Activated naive CD4-positive, alpha-beta T cell treated with anti-CD3 and anti-CD28 coated beads for 36 hours (primary cell): Measurements from ENCODE around the gene MMP7. TPM values are rescaled to one million over a fixed set of nuclear protein-coding genes. Genes with fewer than 3 reads are reported as not detected.

Experiments
- CTCF ChIA-PET: fragments of 350-600 bp; sonication (Branson Sonifier 250); formaldehyde crosslinking; loops from one replicate; lab custom pipeline; 2021; ENCODE audit warnings: antibody characterized with exemption; lab: Charles Lee
- DNase-seq: peaks from one replicate; pipeline ENCODE4 v3.0.0-alpha.2; 2020
- H3K27ac Mint-ChIP-seq: one replicate; pipeline ENCODE4 v1.8.0; 2021; ENCODE audit warnings: mild to moderate bottlenecking, mixed read lengths
- H3K27me3 Mint-ChIP-seq: one replicate; pipeline ENCODE4 v1.8.0; 2021; ENCODE audit warnings: low read depth, mixed read lengths
- H3K36me3 Mint-ChIP-seq: one replicate; pipeline ENCODE4 v1.8.0; 2021; ENCODE audit warnings: low read depth, mixed read lengths
- H3K4me1 Mint-ChIP-seq: one replicate; pipeline ENCODE4 v1.8.0; 2021; ENCODE audit warnings: low read depth, mixed read lengths
- H3K4me3 Mint-ChIP-seq: one replicate; pipeline ENCODE4 v1.8.0; 2021; ENCODE audit warnings: mild to moderate bottlenecking, moderate library complexity, mixed read lengths
- H3K9me3 Mint-ChIP-seq: one replicate; pipeline ENCODE4 v1.8.0; 2021; ENCODE audit warnings: mixed read lengths
- intact Hi-C: fragments of 100-400 bp; cut with micrococcal nuclease; formaldehyde crosslinking; loops from one replicate; pipeline ENCODE4 v1.15.1; 2023
- total RNA-seq, 2 experiments: library from RNA; stranded (reverse); gene quantifications; one replicate each; pipeline ENCODE4 v1.2.3, GENCODE V29; 2021

Gene MMP7
- total RNA-seq, 2 experiments from 2014 or later: not detected

DNA sequence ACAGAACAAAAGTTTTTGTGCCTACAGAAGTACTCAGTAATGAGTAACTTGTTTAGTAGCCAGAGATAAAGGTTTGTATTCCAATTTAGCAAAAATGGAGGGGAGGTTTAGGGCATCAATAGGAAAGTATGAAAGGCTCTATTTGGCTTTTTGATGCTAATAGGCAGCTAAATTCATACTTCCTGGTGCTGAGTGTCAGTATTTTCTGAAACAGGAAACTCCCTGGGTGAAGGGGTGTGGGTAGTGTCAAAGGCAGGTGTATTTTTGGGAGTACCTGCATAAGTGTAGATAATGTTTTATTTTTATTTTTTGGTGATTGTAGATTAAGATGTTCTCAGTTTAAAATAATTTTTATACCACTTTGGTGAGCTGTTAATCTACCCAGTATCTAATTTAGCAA, 29.3 kb upstream of the MMP7 start:
- Mint-ChIP-seq H3K4me3 (no peak overlapping the region), H3K27ac (no peak overlapping the region), H3K9me3 (no peaks in the 10 kb centered on the region), H3K4me1 (peaks cover 41% of the 10 kb centered on the region), H3K27me3 (no peaks in the 10 kb centered on the region), H3K36me3 (no peaks in the 10 kb centered on the region)
- DNase-seq: no peak
- CTCF ChIA-PET: interaction anchor here (0.6 to 1.1 kb wide), 4 partner anchors 16 to 104 kb away, joined by 3 read pairs; no protein-coding TSS in a partner anchor
- intact Hi-C loops: loop anchor here (1.0 to 5.0 kb wide), 6 partner anchors 20 to 643 kb away; partner anchors contain the start of genes ANGPTL5 and CEP126

DNA sequence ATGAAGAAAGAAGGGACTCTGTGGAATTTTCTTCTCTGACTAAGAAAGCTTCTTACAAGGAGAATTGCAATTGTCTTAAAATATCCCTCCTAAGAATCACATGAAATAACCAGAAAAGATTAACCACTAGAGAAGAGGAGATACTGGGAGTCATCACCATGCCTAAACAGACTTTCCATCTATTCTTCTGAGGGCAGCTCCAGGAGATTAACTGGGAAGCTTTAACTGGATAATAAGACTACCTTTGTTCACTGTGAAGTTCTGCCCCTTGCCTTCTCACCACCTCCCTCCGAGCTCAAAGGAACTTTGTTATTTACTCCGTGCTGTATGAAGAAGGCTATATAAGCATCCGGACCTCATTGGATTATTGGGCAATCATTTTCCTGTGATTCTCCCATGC, 24.5 kb upstream of the MMP7 start:
- no peaks in the 10 kb centered on the region for H3K9me3 Mint-ChIP-seq
- H3K27ac Mint-ChIP-seq: no peak overlapping the region
- H3K4me1 Mint-ChIP-seq: peaks cover 10% of the 10 kb centered on the region
- no peak for DNase-seq
- CTCF ChIA-PET: interaction anchor here (1.6 kb wide), 1 partner anchor 164 kb away, joined by 6 read pairs; no protein-coding TSS in a partner anchor
- intact Hi-C loops: loop anchor here (2.0 kb wide), 1 partner anchor 26 kb away; no protein-coding TSS in a partner anchor
- no peaks in the 10 kb centered on the region for H3K36me3 Mint-ChIP-seq
- no peak overlapping the region for H3K4me3 Mint-ChIP-seq
- H3K27me3 Mint-ChIP-seq: no peaks in the 10 kb centered on the region

DNA sequence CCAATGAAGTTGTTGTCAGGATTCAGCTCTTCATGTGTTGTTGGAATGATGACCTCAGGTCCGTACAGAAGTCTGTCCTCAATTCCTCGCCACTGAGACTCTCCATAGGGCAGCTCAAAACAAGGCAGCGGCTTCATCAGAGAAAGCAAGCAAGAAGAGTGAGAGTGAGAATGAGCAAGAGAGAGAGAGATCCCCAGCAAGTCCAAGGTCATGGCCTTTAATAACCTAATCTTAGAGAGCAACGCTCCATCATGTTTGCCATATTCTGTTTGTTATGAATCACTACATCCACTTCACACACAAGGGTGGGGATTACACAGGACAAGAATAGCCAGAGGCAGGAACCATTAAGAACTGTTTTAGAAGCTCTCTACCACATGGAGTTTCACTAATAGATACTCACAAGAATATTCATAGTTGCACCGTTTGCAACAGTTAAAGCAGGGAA, 23.3 kb upstream of the MMP7 start:
- no peaks in the 10 kb centered on the region for H3K4me1 Mint-ChIP-seq
- no peak overlapping the region for H3K4me3 Mint-ChIP-seq
- DNase-seq: no peak
- CTCF ChIA-PET: interaction anchor here (1.3 kb wide), 1 partner anchor 60 kb away, joined by 3 read pairs; no protein-coding TSS in a partner anchor
- H3K27me3 Mint-ChIP-seq: no peaks in the 10 kb centered on the region
- no peaks in the 10 kb centered on the region for H3K9me3 Mint-ChIP-seq
- H3K36me3 Mint-ChIP-seq: no peaks in the 10 kb centered on the region
- intact Hi-C loops: loop anchor here (2.0 kb wide), 1 partner anchor 25 kb away; no protein-coding TSS in a partner anchor
- H3K27ac Mint-ChIP-seq: no peak overlapping the region

DNA sequence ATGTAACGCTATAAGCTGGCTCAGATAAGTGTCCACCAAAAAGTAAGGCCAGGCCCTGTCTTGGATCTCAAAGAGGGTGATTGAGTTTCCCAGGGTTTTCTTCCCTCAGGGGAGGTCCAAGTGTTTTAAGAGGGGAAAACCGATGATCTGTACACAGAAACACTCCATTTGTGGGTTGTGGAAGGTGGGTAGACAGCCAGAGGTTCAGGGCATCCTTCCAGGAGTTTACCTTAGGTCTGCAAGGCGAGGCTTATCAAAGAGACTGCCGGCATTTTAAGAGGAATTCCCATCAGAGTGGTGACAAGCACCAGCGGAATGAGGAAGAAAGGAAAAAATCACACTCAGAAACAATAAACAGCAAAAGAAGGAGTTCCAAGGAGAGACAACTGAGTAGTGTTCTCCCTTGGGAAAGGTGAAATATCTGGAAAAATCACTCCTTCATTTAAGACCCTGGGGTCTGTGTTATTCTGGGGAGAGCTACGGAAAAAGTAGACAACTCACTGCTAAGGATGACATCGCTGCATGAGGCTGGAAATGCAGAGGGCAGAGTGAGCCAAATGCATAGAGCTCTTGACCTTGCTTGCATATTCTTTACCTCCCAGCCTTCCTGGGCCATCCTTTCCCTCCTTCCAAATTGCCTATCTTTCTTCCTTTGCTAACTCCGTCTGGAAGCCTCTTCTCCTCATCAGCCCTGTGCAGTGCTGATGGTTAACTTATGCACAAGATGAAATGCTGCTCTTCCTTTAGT, 22.1 kb upstream of the MMP7 start:
- intact Hi-C loops: no loop called here
- no peak for DNase-seq
- Mint-ChIP-seq H3K27ac (no peak overlapping the region), H3K9me3 (no peaks in the 10 kb centered on the region), H3K4me3 (no peak overlapping the region), H3K27me3 (no peaks in the 10 kb centered on the region), H3K36me3 (no peaks in the 10 kb centered on the region), H3K4me1 (no peaks in the 10 kb centered on the region)
- CTCF ChIA-PET: interaction anchor here (0.6 kb wide), 2 partner anchors 111 to 211 kb away, joined by 3 read pairs; no protein-coding TSS in a partner anchor

DNA sequence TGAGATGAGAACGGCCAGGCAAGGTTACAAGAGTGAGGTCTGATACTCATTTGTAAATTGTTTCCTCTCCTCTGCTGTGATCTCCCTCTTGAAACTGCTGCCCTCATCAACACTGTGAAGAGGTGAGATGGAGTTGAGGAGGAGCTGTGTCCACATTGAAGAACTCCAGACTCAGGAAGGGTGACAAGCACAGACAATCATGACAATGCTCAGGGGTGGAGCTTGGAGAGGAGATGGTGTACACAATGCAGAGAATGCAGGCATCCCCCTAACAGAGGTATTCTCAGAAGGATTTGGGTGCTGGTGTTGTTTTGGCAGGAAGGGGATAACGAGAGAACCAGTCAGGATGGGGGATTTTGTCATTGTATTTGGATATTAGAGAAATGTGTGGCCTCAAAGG, 21.5 kb upstream of the MMP7 start:
- no peak overlapping the region for H3K27ac Mint-ChIP-seq
- intact Hi-C loops: no loop called here

DNA sequence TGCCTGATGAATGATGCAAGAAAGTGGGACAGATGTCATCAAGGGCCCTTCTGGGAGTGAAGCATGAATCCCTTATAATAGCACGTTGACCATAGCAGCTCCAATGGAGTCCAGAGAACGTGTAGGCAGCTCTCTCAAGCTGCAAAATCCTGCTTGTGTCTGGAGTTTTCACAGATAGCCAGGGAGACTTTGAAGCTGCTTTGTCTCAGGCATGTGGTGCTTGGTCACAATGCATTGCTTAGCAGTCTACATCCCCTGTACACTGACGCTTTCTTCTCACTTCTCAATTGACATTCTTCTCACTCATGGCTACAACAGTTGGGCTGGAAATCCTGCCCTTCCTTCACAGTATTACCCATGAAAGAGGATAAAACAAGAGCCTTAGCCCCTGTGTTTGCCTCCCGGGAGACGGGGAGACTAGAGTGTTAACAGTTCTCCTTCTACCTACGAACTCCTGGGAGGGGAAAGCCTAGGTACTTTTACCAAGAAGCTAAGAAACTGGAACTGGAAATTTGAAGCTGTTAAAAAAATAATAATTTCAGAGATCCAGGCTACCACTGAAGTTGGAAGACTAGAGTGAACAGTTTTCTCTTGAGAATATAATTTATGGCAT, 20.7 kb upstream of the MMP7 start:
- no peak for DNase-seq
- no peaks in the 10 kb centered on the region for H3K27me3 Mint-ChIP-seq
- CTCF ChIA-PET: interaction anchor here (0.6 to 1.1 kb wide), 3 partner anchors 55 to 143 kb away, joined by 3 read pairs; no protein-coding TSS in a partner anchor
- intact Hi-C loops: no loop called here
- no peaks in the 10 kb centered on the region for H3K4me1 Mint-ChIP-seq
- H3K36me3 Mint-ChIP-seq: no peaks in the 10 kb centered on the region
- H3K27ac Mint-ChIP-seq: no peak overlapping the region
- no peaks in the 10 kb centered on the region for H3K9me3 Mint-ChIP-seq
- H3K4me3 Mint-ChIP-seq: no peak overlapping the region

More for the DNA sequence above, 21.5 kb upstream of the MMP7 start:
- H3K4me3 Mint-ChIP-seq: no peak overlapping the region
- no peaks in the 10 kb centered on the region for H3K36me3 Mint-ChIP-seq
- no peaks in the 10 kb centered on the region for H3K27me3 Mint-ChIP-seq
- CTCF ChIA-PET: no interaction called here
- H3K9me3 Mint-ChIP-seq: no peaks in the 10 kb centered on the region
- H3K4me1 Mint-ChIP-seq: no peaks in the 10 kb centered on the region
- DNase-seq: no peak

DNA sequence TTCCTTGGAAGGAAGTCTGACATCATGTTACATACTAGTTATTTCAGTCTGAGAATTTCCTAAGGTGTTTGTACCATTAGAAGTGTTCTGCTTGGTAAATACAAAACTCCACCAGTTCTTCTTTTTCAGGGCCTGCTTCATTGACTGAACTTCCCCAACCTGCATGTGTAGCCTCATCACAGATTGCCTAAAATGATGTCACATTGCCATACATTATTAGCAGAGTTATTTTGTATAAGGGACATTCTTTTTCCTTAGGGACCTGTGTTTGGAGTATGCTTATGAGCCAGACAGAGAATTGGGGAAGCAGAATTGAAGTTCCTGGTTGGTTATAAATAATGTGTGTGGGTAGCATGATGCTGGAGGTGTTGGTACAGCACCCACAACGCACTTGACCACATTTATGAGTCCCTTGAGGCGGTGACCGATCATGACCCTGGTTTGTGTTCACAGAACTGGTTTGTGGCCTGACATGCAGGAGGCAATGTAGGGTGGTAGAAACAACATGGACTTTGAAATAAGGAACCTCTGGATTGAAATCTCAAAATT, 16.4 kb upstream of the MMP7 start:
- Mint-ChIP-seq H3K36me3 (no peaks in the 10 kb centered on the region), H3K4me3 (no peak overlapping the region), H3K4me1 (no peaks in the 10 kb centered on the region), H3K27ac (no peak overlapping the region), H3K9me3 (no peaks in the 10 kb centered on the region), H3K27me3 (no peaks in the 10 kb centered on the region)
- DNase-seq: no peak
- CTCF ChIA-PET: interaction anchor here (0.6 kb wide), 1 partner anchor 170 kb away, joined by 4 read pairs; no protein-coding TSS in a partner anchor
- intact Hi-C loops: no loop called here

DNA sequence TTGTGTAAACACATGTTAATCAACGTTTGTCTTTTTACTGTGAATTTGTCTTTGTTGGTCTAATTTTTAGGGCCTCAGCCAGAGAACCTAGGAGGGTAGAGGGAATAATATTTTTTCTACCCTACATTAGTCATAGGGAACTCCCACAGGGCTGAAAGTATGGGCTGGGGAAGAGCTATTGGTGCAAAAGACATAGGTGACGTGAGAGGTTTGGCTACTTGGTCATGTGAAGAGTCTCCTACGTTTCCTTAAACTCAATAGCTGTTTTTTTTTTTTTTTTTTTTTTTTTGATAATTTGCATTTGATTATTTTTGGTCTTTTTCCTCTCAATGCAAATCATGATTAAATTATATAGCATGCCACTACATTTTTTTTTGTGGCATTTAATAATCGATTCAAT, 15.9 kb upstream of the MMP7 start:
- Mint-ChIP-seq H3K4me3 (no peak overlapping the region), H3K9me3 (no peaks in the 10 kb centered on the region), H3K4me1 (no peaks in the 10 kb centered on the region), H3K27ac (no peak overlapping the region), H3K27me3 (no peaks in the 10 kb centered on the region), H3K36me3 (no peaks in the 10 kb centered on the region)
- intact Hi-C loops: no loop called here
- CTCF ChIA-PET: interaction anchor here (1.1 kb wide), 1 partner anchor 66 kb away, joined by 3 read pairs; no protein-coding TSS in a partner anchor
- no peak for DNase-seq

DNA sequence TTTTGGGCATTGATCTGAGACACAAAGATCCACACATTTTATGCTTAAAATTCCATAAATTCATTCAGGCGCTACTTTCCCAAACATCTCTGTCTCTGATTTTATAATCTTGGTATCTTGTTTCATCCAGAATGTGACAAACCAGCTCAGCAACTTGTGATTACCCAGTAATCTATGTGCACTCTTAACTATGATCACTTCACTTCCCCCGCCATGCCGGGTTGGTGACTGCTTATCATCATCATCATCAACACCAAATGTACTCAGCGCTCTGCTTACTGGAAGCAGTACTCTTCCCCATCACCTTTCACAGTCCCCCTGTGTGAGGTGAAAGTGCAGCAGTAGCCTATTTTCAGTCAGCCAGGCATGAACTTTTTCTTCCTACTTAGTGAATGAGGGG, 15.2 kb upstream of the MMP7 start:
- no peak for DNase-seq
- intact Hi-C loops: no loop called here
- no peaks in the 10 kb centered on the region for H3K27me3 Mint-ChIP-seq
- H3K27ac Mint-ChIP-seq: no peak overlapping the region
- no peaks in the 10 kb centered on the region for H3K4me1 Mint-ChIP-seq
- H3K36me3 Mint-ChIP-seq: no peaks in the 10 kb centered on the region
- H3K9me3 Mint-ChIP-seq: no peaks in the 10 kb centered on the region
- CTCF ChIA-PET: interaction anchor here (0.6 to 1.1 kb wide), 2 partner anchors 67 to 392 kb away, joined by 3 read pairs; no protein-coding TSS in a partner anchor
- H3K4me3 Mint-ChIP-seq: no peak overlapping the region

DNA sequence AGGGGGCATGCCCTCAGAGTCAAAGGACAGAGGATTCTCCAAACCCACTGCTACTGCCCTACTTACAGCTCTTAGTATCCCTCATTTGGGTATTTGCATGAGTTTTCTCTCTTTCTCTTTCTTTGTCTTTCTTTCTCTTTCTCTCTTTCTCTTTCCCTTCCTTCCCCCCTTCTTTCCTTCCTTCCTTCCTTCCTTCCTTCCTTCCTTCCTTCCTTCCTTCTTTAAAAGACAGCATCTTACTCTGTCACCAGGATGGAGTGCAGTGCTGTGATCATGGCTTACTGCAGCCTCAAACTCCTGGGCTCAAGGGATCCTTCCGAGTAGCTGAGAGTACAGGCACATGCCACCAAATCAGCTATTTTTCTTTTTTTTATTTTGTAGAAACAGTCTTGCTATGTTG, 14.0 kb upstream of the MMP7 start:
- Mint-ChIP-seq H3K27me3 (no peaks in the 10 kb centered on the region), H3K36me3 (no peaks in the 10 kb centered on the region), H3K4me1 (no peaks in the 10 kb centered on the region), H3K27ac (no peak overlapping the region), H3K4me3 (no peak overlapping the region), H3K9me3 (no peaks in the 10 kb centered on the region)
- intact Hi-C loops: no loop called here
- CTCF ChIA-PET: no interaction called here
- DNase-seq: no peak

DNA sequence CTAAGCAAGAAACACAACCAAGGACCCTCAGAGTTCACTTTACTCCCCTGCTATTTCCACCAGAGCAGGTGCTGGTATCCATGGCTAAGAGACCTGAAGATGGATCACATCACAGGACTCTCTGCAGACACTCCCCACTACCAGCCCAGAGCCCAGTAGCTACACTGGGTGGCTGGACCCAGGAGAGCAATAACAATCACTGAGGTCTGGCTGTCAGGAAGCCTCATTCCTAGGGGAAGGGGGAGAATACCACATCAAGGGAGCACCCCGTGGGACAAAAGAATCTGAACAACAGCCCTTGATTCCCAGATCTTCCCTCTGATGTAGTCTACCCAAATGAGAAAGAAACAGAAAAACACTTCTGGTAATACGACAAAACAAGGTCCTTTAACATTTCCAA, 9.0 kb upstream of the MMP7 start:
- CTCF ChIA-PET: interaction anchor here (0.6 kb wide), 1 partner anchor 32 kb away, joined by 3 read pairs; no protein-coding TSS in a partner anchor
- Mint-ChIP-seq H3K27me3 (peaks cover 2% of the 10 kb centered on the region), H3K4me1 (no peaks in the 10 kb centered on the region), H3K36me3 (no peaks in the 10 kb centered on the region), H3K9me3 (no peaks in the 10 kb centered on the region), H3K27ac (no peak overlapping the region), H3K4me3 (no peak overlapping the region)
- no peak for DNase-seq
- intact Hi-C loops: no loop called here

DNA sequence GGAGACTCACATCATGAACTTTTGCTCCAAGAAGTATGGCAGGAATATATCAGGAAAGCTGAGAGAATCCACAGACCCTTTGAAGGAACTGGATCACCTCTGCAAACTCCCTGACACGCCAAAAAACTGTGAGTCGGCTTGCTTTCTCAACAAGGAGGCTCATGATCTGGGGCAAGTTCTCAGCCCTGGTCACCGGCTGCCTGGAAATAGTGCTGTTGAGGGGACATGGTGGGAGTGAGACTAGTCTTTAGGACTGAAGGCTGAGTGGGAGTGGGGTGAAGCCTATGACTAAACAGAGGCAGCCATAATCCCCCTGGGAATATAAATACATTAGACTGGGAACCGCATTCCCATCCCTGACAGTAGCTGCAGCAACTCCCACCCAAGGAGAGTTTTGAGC, 8.4 kb upstream of the MMP7 start:
- CTCF ChIA-PET: interaction anchor here (0.6 to 1.1 kb wide), 3 partner anchors 31 to 75 kb away, joined by 3 read pairs; no protein-coding TSS in a partner anchor
- intact Hi-C loops: no loop called here
- Mint-ChIP-seq H3K27ac (no peak overlapping the region), H3K4me3 (no peak overlapping the region), H3K27me3 (peaks cover 2% of the 10 kb centered on the region), H3K4me1 (no peaks in the 10 kb centered on the region), H3K36me3 (no peaks in the 10 kb centered on the region), H3K9me3 (no peaks in the 10 kb centered on the region)
- no peak for DNase-seq
